Muscle layer of duodenum (tissue), 2 donors: ENCODE data around the gene NCKAP5.

Experiments used
- H3K27ac ChIP-seq: one replicate; pipeline ENCODE4 v1.7.0; 2013; ENCODE audit warnings: mild to moderate bottlenecking, low read length
- H3K27me3 ChIP-seq: one replicate; pipeline ENCODE4 v1.7.0; 2013; ENCODE audit warnings: low read depth, mild to moderate bottlenecking, control low read depth, low read length
- H3K36me3 ChIP-seq, 2 donors: one replicate each; pipeline ENCODE4 v1.7.0; 2013; ENCODE audit warnings: low read length in 2 of 2, control low read depth in 1 of 2, mild to moderate bottlenecking in 1 of 2; ENCODE audit not compliant: insufficient read depth in 2 of 2, control insufficient read depth in 1 of 2
- H3K4me1 ChIP-seq, 2 donors: one replicate each; pipeline ENCODE4 v1.7.0; 2013; ENCODE audit warnings: low read length in 2 of 2, mild to moderate bottlenecking in 2 of 2, control low read depth in 1 of 2, moderate library complexity in 1 of 2; ENCODE audit not compliant: insufficient read depth in 2 of 2, control insufficient read depth in 1 of 2
- H3K4me3 ChIP-seq, 2 donors: one replicate each; pipeline ENCODE4 v1.7.0; 2013; ENCODE audit warnings: low read length in 2 of 2, low read depth in 1 of 2, mild to moderate bottlenecking in 1 of 2
- H3K9me3 ChIP-seq, 2 donors: one replicate each; pipeline ENCODE4 v1.7.0; 2013; ENCODE audit warnings: low read length in 2 of 2, control low read depth in 1 of 2, mild to moderate bottlenecking in 1 of 2; ENCODE audit not compliant: control insufficient read depth in 1 of 2
- donor health status: healthy.

NCKAP5 gene

DNA sequence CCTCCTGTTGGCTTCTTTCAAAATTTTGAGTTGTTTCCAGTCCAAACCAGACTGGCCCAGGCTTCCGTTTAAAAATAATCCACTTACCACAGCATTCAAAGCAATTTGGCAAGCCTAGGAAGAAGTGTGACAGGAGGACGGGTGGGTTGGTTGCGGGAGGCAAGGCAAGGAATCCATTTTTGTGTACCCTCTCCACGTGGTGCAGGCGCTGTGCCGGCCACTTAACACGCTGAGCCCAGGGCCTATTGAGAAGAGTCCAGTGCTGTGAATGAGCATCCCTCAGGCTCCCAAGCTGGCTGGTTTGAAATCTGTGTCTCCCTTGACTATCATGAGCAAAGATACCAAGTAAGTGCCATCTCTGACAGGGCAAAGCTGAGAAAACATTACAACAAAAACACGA, 160.9 kb downstream of the NCKAP5 start:
- H3K9me3 ChIP-seq: no peaks in the 10 kb centered on the region
- no peak overlapping the region for H3K4me3 ChIP-seq
- H3K27ac ChIP-seq: no peak overlapping the region
- H3K4me1 ChIP-seq: no peaks in the 10 kb centered on the region
- H3K27me3 ChIP-seq: no peaks in the 10 kb centered on the region
- no peaks in the 10 kb centered on the region for H3K36me3 ChIP-seq

DNA sequence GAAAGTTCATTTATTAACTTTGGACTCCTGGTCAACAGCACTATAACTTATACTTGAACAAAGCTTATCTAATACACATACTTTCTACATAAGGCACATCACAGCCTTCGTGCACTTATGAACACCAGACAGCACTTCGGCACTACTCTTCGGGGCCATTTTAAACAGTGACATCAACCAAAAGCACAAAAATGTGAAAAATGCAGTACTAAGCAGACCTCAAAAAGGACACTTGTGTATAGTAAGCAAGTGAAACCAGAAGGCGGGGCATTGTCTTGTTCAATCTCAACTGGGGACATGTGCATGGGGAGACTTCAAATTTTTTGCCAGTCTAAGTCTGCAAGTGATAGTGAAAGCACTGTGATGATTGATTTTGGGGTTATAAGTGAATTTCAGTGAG, 163.0 kb downstream of the NCKAP5 start:
- no peaks in the 10 kb centered on the region for H3K36me3 ChIP-seq
- H3K27me3 ChIP-seq: no peaks in the 10 kb centered on the region
- no peak overlapping the region for H3K4me3 ChIP-seq
- no peaks in the 10 kb centered on the region for H3K9me3 ChIP-seq
- no peak overlapping the region for H3K27ac ChIP-seq
- H3K4me1 ChIP-seq: no peaks in the 10 kb centered on the region

DNA sequence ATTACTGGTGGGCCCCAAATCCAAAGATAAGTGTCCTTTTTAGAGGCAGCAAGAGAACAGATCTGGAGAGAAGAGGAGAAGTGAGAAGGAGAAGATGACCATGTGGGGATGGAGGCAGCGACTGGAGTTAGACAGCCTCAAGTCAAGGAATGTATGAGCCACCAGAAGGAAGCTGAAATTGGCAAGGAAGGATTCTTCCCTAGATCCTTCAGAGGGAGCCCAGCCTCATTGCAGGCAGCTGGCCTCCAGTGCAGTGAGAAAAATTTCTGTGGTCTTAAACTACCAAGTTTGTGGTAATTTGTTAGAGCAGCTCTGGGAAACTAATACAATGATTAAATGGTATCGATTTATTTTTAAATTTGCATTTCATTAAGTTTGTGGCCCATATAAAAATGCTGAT, 167.9 kb downstream of the NCKAP5 start:
- no peaks in the 10 kb centered on the region for H3K9me3 ChIP-seq

DNA sequence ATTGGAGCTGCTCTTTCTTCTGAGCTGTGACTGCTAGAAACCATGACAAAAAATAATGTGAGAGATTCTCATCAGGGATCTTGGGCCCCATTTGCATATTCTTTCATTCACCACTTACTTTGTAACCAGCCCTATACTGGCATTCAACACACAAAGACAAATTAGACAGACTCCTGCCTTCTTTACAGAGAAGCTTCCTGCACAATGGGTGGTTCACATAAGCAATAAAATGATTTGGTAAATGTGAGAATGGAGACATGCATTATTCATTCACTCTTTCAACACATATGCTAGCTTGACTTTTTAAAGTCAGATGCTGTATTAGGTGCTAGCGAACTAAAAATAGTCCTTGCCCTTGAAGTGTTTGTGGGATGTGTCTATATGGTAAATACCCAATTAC, 174.4 kb downstream of the NCKAP5 start:
- Histone ChIP-seq H3K27me3 (no peaks in the 10 kb centered on the region), H3K36me3 (no peaks in the 10 kb centered on the region), H3K27ac (no peak overlapping the region), H3K9me3 (no peaks in the 10 kb centered on the region), H3K4me1 (no peaks in the 10 kb centered on the region), H3K4me3 (no peak overlapping the region)

More for the DNA sequence above, 167.9 kb downstream of the NCKAP5 start:
- Histone ChIP-seq H3K4me3 (no peak overlapping the region), H3K27me3 (no peaks in the 10 kb centered on the region), H3K4me1 (no peaks in the 10 kb centered on the region), H3K27ac (no peak overlapping the region), H3K36me3 (no peaks in the 10 kb centered on the region)

DNA sequence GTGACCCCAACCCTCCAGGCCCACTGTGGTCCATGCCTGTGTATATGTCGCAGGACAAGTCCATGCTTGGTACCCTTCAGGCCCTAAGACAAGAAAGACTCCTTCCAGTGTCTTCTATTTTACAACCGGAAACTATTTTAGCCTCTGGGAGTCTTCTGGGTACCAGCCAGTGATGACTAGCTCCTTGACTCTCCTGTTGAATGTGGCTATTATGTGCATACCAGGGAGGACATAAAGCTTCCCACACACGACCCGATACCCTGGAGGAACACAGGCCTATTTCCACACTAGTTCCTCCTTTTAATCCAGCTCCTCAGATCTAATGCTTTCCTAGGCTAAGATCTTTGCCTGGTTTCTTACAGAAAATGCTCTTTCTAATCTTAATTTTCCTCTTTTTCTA, 178.1 kb downstream of the NCKAP5 start:
- H3K36me3 ChIP-seq: no peaks in the 10 kb centered on the region
- no peaks in the 10 kb centered on the region for H3K4me1 ChIP-seq
- no peak overlapping the region for H3K27ac ChIP-seq
- H3K4me3 ChIP-seq: no peak overlapping the region
- no peaks in the 10 kb centered on the region for H3K27me3 ChIP-seq
- H3K9me3 ChIP-seq: peaks cover 0 to 2% of the 10 kb centered on the region in 2 donors

DNA sequence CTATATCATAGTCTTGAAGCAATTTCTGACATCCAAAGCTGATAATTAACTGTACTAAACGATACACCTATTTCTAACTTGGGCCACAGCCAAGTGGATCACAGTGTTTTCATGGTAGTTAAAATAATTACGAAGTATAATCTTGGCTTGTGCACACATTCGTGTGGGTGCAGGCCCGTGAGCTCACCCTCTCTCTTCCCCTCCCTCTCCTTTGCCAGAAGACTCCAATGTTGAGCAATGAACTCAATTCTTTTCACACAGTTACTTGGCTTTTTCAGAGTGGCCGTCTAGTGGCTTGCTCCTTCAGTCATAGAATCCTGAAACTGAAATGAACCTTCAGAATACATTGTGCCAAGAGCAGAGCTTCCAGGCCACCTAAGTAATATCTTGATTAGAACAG, 178.7 kb downstream of the NCKAP5 start:
- peaks cover 0 to 2% of the 10 kb centered on the region in 2 donors for H3K9me3 ChIP-seq
- H3K4me3 ChIP-seq: no peak overlapping the region
- H3K27ac ChIP-seq: no peak overlapping the region
- no peaks in the 10 kb centered on the region for H3K4me1 ChIP-seq
- no peaks in the 10 kb centered on the region for H3K36me3 ChIP-seq
- no peaks in the 10 kb centered on the region for H3K27me3 ChIP-seq

DNA sequence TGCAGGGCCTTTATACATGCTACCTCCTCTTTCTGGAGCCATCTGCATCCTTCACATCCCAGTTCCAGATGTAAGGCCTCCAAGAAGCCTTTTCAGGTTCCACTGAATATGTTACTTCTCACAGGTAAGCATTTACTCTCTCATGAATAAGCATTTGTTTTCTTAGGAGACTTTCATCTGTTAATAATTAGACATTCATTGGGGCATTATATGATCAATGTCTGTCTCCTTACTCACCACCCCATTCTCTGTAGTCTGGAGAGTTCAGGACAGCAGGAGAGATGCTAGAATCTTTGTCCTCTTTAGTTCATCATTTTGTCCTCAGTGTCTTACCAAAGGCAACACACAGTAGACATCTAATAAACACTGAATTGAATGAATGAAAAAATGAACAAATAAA, 185.7 kb downstream of the NCKAP5 start:
- H3K4me1 ChIP-seq: no peaks in the 10 kb centered on the region
- H3K27ac ChIP-seq: no peak overlapping the region
- H3K27me3 ChIP-seq: no peaks in the 10 kb centered on the region
- no peaks in the 10 kb centered on the region for H3K9me3 ChIP-seq
- no peaks in the 10 kb centered on the region for H3K36me3 ChIP-seq
- H3K4me3 ChIP-seq: no peak overlapping the region

DNA sequence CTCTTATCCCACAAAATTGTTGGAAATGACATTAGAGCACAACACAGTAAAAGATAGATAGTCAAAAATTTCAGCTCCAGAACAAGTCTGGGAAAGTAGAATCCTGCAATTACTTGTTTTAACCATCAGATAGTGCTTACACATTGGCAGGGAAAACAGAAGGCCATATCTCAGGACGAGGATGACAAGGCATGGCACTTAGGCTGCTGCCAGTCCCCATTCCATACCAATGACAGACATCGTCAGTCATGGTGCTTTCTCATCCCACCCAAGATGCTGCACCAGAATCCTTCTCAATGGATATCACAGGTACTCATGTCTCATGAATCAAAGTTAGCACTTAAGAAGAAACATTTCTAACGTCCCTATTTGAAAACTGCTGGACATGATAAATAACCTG, 187.3 kb downstream of the NCKAP5 start:
- no peaks in the 10 kb centered on the region for H3K4me1 ChIP-seq
- no peaks in the 10 kb centered on the region for H3K27me3 ChIP-seq
- no peak overlapping the region for H3K4me3 ChIP-seq
- H3K36me3 ChIP-seq: no peaks in the 10 kb centered on the region
- H3K9me3 ChIP-seq: no peaks in the 10 kb centered on the region
- no peak overlapping the region for H3K27ac ChIP-seq

DNA sequence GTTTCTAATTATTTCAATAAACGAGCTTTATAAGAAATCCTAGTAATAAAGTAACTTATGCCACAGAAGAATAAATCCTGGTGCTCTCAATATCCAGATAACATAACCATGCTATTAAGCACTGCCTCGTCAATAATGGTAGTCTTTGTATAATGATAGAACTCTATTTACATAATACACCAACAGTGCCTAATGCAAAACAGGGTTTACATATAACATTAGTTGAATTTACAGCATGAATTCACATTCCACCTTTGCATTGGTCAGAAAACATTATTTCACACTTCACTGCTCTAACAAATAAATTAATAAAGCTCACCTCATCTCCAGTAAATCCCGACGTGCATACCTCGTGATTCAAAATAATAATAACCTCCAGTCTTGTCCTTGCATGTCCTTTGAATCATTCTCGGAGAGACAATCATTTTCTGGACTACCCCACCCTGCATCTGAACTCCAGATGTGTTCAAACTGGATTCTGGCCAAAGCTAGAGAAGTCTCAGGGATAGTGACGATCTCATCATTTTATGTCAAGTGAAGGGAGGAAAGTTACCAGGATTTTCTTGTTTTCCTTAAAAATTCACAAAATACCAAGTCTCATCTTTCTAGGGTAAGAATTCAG, 189.2 kb downstream of the NCKAP5 start:
- H3K27me3 ChIP-seq: no peaks in the 10 kb centered on the region
- no peaks in the 10 kb centered on the region for H3K4me1 ChIP-seq
- H3K4me3 ChIP-seq: no peak overlapping the region
- no peaks in the 10 kb centered on the region for H3K36me3 ChIP-seq
- no peaks in the 10 kb centered on the region for H3K9me3 ChIP-seq
- no peak overlapping the region for H3K27ac ChIP-seq

DNA sequence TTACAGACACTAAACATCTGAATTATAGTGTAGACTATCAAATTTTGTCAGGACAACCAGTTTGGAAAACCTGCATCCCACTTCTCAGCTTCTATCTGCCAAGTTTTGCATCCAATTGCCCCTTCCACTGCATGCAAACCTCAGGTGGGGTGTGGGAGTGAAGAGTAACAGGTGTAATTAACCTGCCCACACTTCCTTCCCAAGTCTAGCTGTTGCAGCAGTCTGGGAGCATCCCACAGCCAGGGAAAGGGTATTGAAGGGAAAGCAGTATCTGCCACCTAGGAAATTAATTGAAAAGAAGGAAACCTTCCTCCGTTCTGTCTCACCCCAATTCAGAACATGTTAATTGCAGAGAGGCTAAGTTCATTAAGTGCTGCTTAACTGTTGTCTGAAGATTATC, 189.9 kb downstream of the NCKAP5 start:
- Histone ChIP-seq H3K4me1 (no peaks in the 10 kb centered on the region), H3K27me3 (no peaks in the 10 kb centered on the region), H3K9me3 (no peaks in the 10 kb centered on the region), H3K4me3 (no peak overlapping the region), H3K36me3 (no peaks in the 10 kb centered on the region), H3K27ac (no peak overlapping the region)

DNA sequence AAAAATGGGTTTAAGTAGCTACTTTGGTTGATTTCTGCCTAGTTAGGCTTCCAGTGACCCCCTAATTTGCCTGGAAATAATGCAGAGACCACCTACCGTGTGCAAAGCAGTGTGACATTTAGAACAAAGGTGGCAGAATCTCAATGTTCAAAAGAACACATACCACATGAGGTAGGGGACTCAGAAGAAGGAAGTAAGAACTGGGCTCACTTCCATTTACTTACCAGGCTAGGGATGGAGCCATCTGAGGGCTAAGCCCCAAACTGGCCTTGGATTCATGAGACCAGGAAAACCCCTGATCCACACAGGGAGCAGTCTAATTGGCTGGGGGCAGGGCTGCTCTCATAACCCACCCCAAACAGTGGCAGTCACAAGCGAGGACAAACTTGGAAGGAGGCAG, 190.7 kb downstream of the NCKAP5 start:
- no peaks in the 10 kb centered on the region for H3K36me3 ChIP-seq
- H3K4me1 ChIP-seq: no peaks in the 10 kb centered on the region
- no peaks in the 10 kb centered on the region for H3K27me3 ChIP-seq
- no peak overlapping the region for H3K27ac ChIP-seq
- no peak overlapping the region for H3K4me3 ChIP-seq
- H3K9me3 ChIP-seq: no peaks in the 10 kb centered on the region

DNA sequence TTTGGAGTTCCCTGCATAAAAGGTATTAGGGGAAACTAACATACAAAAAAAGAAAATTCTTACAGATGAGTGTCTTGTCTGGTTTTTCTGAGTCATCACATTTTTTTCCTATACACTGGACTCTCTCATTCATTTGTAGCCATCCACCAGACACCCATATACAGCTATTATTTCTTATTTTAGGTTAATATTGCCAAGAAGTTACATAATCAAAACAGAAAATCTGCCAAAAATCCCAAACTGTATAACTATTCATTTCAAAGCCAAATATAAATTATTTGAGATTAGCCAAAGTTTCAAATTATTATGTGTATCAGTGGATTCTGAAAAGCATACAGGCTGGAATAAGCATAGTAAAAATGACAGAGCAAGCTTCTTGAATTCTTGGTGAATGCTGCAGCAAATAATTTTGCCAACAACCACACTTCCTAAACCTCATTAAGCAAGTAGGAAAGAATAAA, 191.2 kb downstream of the NCKAP5 start:
- Histone ChIP-seq H3K36me3 (no peaks in the 10 kb centered on the region), H3K4me3 (no peak overlapping the region), H3K27me3 (no peaks in the 10 kb centered on the region), H3K9me3 (no peaks in the 10 kb centered on the region), H3K27ac (no peak overlapping the region), H3K4me1 (no peaks in the 10 kb centered on the region)
